Uterus (tissue), 2 donors: ENCODE data around the gene TSTD1.

ENCODE experiments used
- POLR2A ChIP-seq, 2 donors: fragments of 450-650 bp; IDR thresholded peaks; one replicate each; pipeline ENCODE4 v1.6.1; 2016; ENCODE audit warnings: antibody characterized with exemption in 2 of 2, mild to moderate bottlenecking in 1 of 2, moderate library complexity in 1 of 2
- TF ChIP-seq, protein P1 (sequence below), 4 experiments: fragments of 200-600 bp in 2 of 4; fragments of 450-650 bp in 2 of 4; sonication (generic) in 2 of 4; IDR thresholded peaks; one replicate each; pipeline ENCODE4 v1.5.1; 2016 to 2019; ENCODE audit warnings: antibody characterized with exemption in 4 of 4, mild to moderate bottlenecking in 2 of 4, moderate library complexity in 1 of 4

DNA sequence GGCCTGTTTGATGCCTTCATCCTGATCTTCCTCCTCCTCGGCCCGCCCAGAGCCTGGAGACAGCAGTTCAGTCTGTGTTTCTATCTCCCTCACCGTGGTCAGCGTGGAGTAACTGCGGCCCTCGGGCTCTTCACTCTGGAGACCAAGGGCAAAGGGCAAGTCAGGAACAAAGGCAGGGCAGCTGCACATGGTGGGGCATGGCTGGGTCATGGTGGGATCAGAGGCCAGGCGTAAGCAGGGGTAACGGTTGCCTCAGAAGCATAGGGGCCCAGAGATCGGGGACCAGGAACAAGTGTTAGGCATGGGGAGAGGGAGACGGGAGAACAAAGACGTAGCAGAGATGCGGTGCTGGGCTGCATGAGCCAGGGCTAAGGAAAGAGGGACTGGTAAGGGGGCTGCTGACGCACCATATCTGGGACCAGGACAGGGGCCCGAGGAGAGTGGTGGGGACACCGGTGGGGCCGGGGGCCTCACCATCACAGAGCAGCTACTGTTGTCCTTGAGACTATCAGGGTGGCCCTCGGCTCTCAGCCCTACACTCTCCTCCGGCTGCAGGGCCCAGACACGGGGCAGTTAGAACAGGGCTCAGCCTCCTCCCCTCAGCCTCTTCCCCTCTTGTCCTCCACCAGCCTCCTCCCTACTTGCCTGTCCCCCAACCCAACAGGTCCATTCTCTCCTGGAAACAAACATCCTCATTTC, 34.1 kb upstream of the TSTD1 start:
- TF ChIP-seq, protein P1, sequence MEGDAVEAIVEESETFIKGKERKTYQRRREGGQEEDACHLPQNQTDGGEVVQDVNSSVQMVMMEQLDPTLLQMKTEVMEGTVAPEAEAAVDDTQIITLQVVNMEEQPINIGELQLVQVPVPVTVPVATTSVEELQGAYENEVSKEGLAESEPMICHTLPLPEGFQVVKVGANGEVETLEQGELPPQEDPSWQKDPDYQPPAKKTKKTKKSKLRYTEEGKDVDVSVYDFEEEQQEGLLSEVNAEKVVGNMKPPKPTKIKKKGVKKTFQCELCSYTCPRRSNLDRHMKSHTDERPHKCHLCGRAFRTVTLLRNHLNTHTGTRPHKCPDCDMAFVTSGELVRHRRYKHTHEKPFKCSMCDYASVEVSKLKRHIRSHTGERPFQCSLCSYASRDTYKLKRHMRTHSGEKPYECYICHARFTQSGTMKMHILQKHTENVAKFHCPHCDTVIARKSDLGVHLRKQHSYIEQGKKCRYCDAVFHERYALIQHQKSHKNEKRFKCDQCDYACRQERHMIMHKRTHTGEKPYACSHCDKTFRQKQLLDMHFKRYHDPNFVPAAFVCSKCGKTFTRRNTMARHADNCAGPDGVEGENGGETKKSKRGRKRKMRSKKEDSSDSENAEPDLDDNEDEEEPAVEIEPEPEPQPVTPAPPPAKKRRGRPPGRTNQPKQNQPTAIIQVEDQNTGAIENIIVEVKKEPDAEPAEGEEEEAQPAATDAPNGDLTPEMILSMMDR (IDR thresholded peaks at IDR 0.05): no peak
- TF ChIP-seq POLR2A (IDR thresholded peaks at IDR 0.05): no peak
